PC-9 (cell line): Measurements from ENCODE around the gene TMEFF2.

ENCODE experiments used
- CTCF ChIP-seq: fragments of 200-600 bp; sonication (generic); conservative IDR thresholded peaks from 2 replicates; pipeline ENCODE4 v1.6.1; 2017; ENCODE audit warnings: mixed run types, antibody characterized with exemption, mild to moderate bottlenecking, moderate library complexity
- EZH2 ChIP-seq: fragments of 200-600 bp; sonication (generic); IDR thresholded peaks from 2 replicates; pipeline ENCODE4 v1.8.0; 2017; ENCODE audit warnings: antibody characterized with exemption, low read depth

- TF ChIP-seq CTCF (no peak), EZH2 (no peak)
Measured at GRCh38 chr2:191965733-191966132, 229.0 kb downstream of the TMEFF2 start.
